ENCODE data around the gene NPAS3.

Gene NPAS3

GRCh38 chr14:33553706-33554278 lies 615.1 kb downstream of the NPAS3 start:
- H3K18ac ChIP-seq (ENCODE audit: low read length), result no peak overlapping the region
- no CpG with 5 or more reads among the region's 6 CpGs for WGBS (ENCODE audit: extremely low coverage, insufficient coverage, insufficient read length)
- no peaks in the 10 kb centered on the region for H3K9me3 ChIP-seq (ENCODE audit: insufficient read depth, low read depth, low read length)

GRCh38 chr14:33554988-33555387 lies 616.3 kb downstream of the NPAS3 start:
- no peak overlapping the region for H3K4ac ChIP-seq (ENCODE audit: low read depth, low read length)
- no peak overlapping the region for H4K12ac ChIP-seq (ENCODE audit: low read depth, low read length)
- H3K27me3 ChIP-seq (ENCODE audit: insufficient read depth, low read length), result no peaks in the 10 kb centered on the region
- H2BK5ac ChIP-seq (ENCODE audit: low read depth, low read length, poor library complexity), result no peak overlapping the region
- H3K23ac ChIP-seq (ENCODE audit: low read length), result no peak overlapping the region
- H2BK120ac ChIP-seq (ENCODE audit: insufficient read depth, low read length, poor library complexity), result no peak overlapping the region
- no peak for DNase-seq
- H3K14ac ChIP-seq (ENCODE audit: low read length), result no peak overlapping the region
- H3K27ac ChIP-seq (ENCODE audit: low read depth, low read length), result no peak overlapping the region
- no peaks in the 10 kb centered on the region for H3K36me3 ChIP-seq (ENCODE audit: control insufficient read depth in 1 of 2, insufficient read depth in 2 of 2, low read length in 2 of 2)
- no peak overlapping the region for H3K9ac ChIP-seq (ENCODE audit: low read length)
- H3K79me1 ChIP-seq (ENCODE audit: low read length), result no peaks in the 10 kb centered on the region
- no peak overlapping the region for H2AK5ac ChIP-seq (ENCODE audit: low read length)
- no peak overlapping the region for H2AFZ ChIP-seq (ENCODE audit: insufficient read depth, low read length, poor library complexity)
- no peaks in the 10 kb centered on the region for H3K4me1 ChIP-seq (ENCODE audit: control insufficient read depth in 1 of 2, insufficient read depth in 2 of 2, low read length in 2 of 2)
- no peak overlapping the region for H4K91ac ChIP-seq (ENCODE audit: low read depth, low read length)
- H3K9me3 ChIP-seq (ENCODE audit: insufficient read depth, low read depth, low read length), result no peaks in the 10 kb centered on the region
- H3K4me3 ChIP-seq (ENCODE audit: low read depth, low read length), result no peak overlapping the region
- no CpG with 5 or more reads among the region's 2 CpGs for WGBS (ENCODE audit: extremely low coverage, insufficient coverage, insufficient read length)
- H2BK12ac ChIP-seq (ENCODE audit: low read length), result no peak overlapping the region
- H4K8ac ChIP-seq (ENCODE audit: low read depth, low read length), result no peak overlapping the region
- H3K18ac ChIP-seq (ENCODE audit: low read length), result no peak overlapping the region
- H3K79me2 ChIP-seq (ENCODE audit: control insufficient read depth, insufficient read depth, low read length, poor library complexity), result no peaks in the 10 kb centered on the region
- H3K4me2 ChIP-seq (ENCODE audit: low read length), result no peak overlapping the region

More at GRCh38 chr14:33553706-33554278, 615.1 kb downstream of the NPAS3 start:
- no peaks in the 10 kb centered on the region for H3K79me2 ChIP-seq (ENCODE audit: control insufficient read depth, insufficient read depth, low read length, poor library complexity)
- no peak overlapping the region for H4K8ac ChIP-seq (ENCODE audit: low read depth, low read length)
- no peak overlapping the region for H3K4me2 ChIP-seq (ENCODE audit: low read length)
- no peak overlapping the region for H3K4ac ChIP-seq (ENCODE audit: low read depth, low read length)
- H3K4me3 ChIP-seq (ENCODE audit: low read depth, low read length), result no peak overlapping the region
- no peak overlapping the region for H3K14ac ChIP-seq (ENCODE audit: low read length)
- no peak for DNase-seq
- H2AFZ ChIP-seq (ENCODE audit: insufficient read depth, low read length, poor library complexity), result no peak overlapping the region
- no peaks in the 10 kb centered on the region for H3K79me1 ChIP-seq (ENCODE audit: low read length)
- no peak overlapping the region for H2BK120ac ChIP-seq (ENCODE audit: insufficient read depth, low read length, poor library complexity)
- no peak overlapping the region for H4K91ac ChIP-seq (ENCODE audit: low read depth, low read length)
- H3K27ac ChIP-seq (ENCODE audit: low read depth, low read length), result no peak overlapping the region
- H3K4me1 ChIP-seq (ENCODE audit: control insufficient read depth in 1 of 2, insufficient read depth in 2 of 2, low read length in 2 of 2), result no peaks in the 10 kb centered on the region
- H3K23ac ChIP-seq (ENCODE audit: low read length), result no peak overlapping the region
- no peak overlapping the region for H2BK12ac ChIP-seq (ENCODE audit: low read length)
- no peak overlapping the region for H4K12ac ChIP-seq (ENCODE audit: low read depth, low read length)
- H2AK5ac ChIP-seq (ENCODE audit: low read length), result no peak overlapping the region
- H3K9ac ChIP-seq (ENCODE audit: low read length), result no peak overlapping the region
- no peaks in the 10 kb centered on the region for H3K36me3 ChIP-seq (ENCODE audit: control insufficient read depth in 1 of 2, insufficient read depth in 2 of 2, low read length in 2 of 2)
- no peaks in the 10 kb centered on the region for H3K27me3 ChIP-seq (ENCODE audit: insufficient read depth, low read length)
- no peak overlapping the region for H2BK5ac ChIP-seq (ENCODE audit: low read depth, low read length, poor library complexity)

- H3K18ac ChIP-seq (ENCODE audit: low read length), result no peak overlapping the region
- H3K9me3 ChIP-seq (ENCODE audit: insufficient read depth, low read depth, low read length), result no peaks in the 10 kb centered on the region
- no peak overlapping the region for H2BK5ac ChIP-seq (ENCODE audit: low read depth, low read length, poor library complexity)
- H3K79me2 ChIP-seq (ENCODE audit: control insufficient read depth, insufficient read depth, low read length, poor library complexity), result no peaks in the 10 kb centered on the region
- no peaks in the 10 kb centered on the region for H3K36me3 ChIP-seq (ENCODE audit: control insufficient read depth in 1 of 2, insufficient read depth in 2 of 2, low read length in 2 of 2)
- no peaks in the 10 kb centered on the region for H3K4me1 ChIP-seq (ENCODE audit: control insufficient read depth in 1 of 2, insufficient read depth in 2 of 2, low read length in 2 of 2)
- H3K4me2 ChIP-seq (ENCODE audit: low read length), result no peak overlapping the region
- H3K79me1 ChIP-seq (ENCODE audit: low read length), result no peaks in the 10 kb centered on the region
- no peak overlapping the region for H3K4ac ChIP-seq (ENCODE audit: low read depth, low read length)
- no peak overlapping the region for H4K8ac ChIP-seq (ENCODE audit: low read depth, low read length)
- H3K23ac ChIP-seq (ENCODE audit: low read length), result no peak overlapping the region
- no peak for DNase-seq
- H2BK12ac ChIP-seq (ENCODE audit: low read length), result no peak overlapping the region
- H2AK5ac ChIP-seq (ENCODE audit: low read length), result no peak overlapping the region
- no peak overlapping the region for H3K9ac ChIP-seq (ENCODE audit: low read length)
- H2AFZ ChIP-seq (ENCODE audit: insufficient read depth, low read length, poor library complexity), result no peak overlapping the region
- no peaks in the 10 kb centered on the region for H3K27me3 ChIP-seq (ENCODE audit: insufficient read depth, low read length)
- no peak overlapping the region for H4K91ac ChIP-seq (ENCODE audit: low read depth, low read length)
- no peak overlapping the region for H3K14ac ChIP-seq (ENCODE audit: low read length)
- no peak overlapping the region for H2BK120ac ChIP-seq (ENCODE audit: insufficient read depth, low read length, poor library complexity)
- no CpG with 5 or more reads among the region's 5 CpGs for WGBS (ENCODE audit: extremely low coverage, insufficient coverage, insufficient read length)
- H3K27ac ChIP-seq (ENCODE audit: low read depth, low read length), result no peak overlapping the region
- H4K12ac ChIP-seq (ENCODE audit: low read depth, low read length), result no peak overlapping the region
- H3K4me3 ChIP-seq (ENCODE audit: low read depth, low read length), result no peak overlapping the region
These were observed 617.2 kb downstream of the NPAS3 start for GRCh38 chr14:33555710-33556350.

DNA sequence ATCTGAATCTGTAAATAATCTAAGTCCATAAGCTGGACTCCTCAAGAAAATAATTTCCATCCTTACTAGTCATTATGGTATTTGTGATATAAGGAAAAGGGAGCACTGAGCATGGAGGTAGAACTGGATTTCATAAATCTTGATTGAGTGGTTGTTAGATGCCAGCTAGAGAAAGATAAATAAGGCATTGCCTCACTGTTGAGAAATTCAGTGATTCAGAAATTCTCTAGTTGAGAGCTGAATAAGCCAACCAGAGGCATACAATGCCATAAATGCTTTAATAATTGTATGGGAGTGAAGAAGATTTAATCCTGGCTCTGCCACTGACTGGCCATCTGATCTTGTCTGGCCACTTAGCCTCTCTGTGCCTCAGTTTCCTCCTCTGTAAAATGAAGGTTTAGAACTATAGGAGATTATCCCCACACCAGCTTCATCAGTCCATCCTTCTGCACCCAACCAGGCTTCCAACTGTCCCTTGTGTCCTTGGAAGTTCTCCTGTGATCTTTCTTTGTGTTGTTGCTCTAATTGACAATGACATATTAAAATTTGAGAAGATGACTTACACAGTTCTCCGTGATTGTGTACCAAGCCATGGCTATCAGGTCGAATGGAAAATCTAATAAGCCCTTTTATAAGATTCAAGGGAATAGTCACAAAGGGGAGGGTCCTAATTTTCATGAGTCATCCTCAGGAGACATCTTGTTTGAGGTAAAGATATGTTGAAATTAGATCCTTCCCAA lies 617.9 kb downstream of the NPAS3 start:
- Histone ChIP-seq H4K12ac (ENCODE audit: low read depth, low read length) (no peak overlapping the region), H3K4me1 (ENCODE audit: control insufficient read depth in 1 of 2, insufficient read depth in 2 of 2, low read length in 2 of 2) (no peaks in the 10 kb centered on the region), H3K36me3 (ENCODE audit: control insufficient read depth in 1 of 2, insufficient read depth in 2 of 2, low read length in 2 of 2) (no peaks in the 10 kb centered on the region), H4K91ac (ENCODE audit: low read depth, low read length) (no peak overlapping the region), H3K79me2 (ENCODE audit: control insufficient read depth, insufficient read depth, low read length, poor library complexity) (no peaks in the 10 kb centered on the region), H2BK12ac (ENCODE audit: low read length) (no peak overlapping the region), H3K14ac (ENCODE audit: low read length) (no peak overlapping the region), H2AFZ (ENCODE audit: insufficient read depth, low read length, poor library complexity) (no peak overlapping the region), H2BK5ac (ENCODE audit: low read depth, low read length, poor library complexity) (no peak overlapping the region), H3K23ac (ENCODE audit: low read length) (no peak overlapping the region), H3K27me3 (ENCODE audit: insufficient read depth, low read length) (no peaks in the 10 kb centered on the region), H2BK120ac (ENCODE audit: insufficient read depth, low read length, poor library complexity) (no peak overlapping the region), H3K9me3 (ENCODE audit: insufficient read depth, low read depth, low read length) (no peaks in the 10 kb centered on the region), H4K8ac (ENCODE audit: low read depth, low read length) (no peak overlapping the region), H3K18ac (ENCODE audit: low read length) (no peak overlapping the region), H3K27ac (ENCODE audit: low read depth, low read length) (no peak overlapping the region), H3K4me2 (ENCODE audit: low read length) (no peak overlapping the region), H3K79me1 (ENCODE audit: low read length) (no peaks in the 10 kb centered on the region), H3K4ac (ENCODE audit: low read depth, low read length) (no peak overlapping the region), H3K4me3 (ENCODE audit: low read depth, low read length) (no peak overlapping the region), H3K9ac (ENCODE audit: low read length) (no peak overlapping the region), H2AK5ac (ENCODE audit: low read length) (no peak overlapping the region)
- WGBS (ENCODE audit: extremely low coverage, insufficient coverage, insufficient read length), result no CpG with 5 or more reads among the region's 2 CpGs
- peak; percentile 23 to 92 for DNase-seq

Measured in trophoblast cell (in vitro differentiated cells and primary cell).